ENCODE measurements around the gene DLG2.

Gene DLG2

DNA sequence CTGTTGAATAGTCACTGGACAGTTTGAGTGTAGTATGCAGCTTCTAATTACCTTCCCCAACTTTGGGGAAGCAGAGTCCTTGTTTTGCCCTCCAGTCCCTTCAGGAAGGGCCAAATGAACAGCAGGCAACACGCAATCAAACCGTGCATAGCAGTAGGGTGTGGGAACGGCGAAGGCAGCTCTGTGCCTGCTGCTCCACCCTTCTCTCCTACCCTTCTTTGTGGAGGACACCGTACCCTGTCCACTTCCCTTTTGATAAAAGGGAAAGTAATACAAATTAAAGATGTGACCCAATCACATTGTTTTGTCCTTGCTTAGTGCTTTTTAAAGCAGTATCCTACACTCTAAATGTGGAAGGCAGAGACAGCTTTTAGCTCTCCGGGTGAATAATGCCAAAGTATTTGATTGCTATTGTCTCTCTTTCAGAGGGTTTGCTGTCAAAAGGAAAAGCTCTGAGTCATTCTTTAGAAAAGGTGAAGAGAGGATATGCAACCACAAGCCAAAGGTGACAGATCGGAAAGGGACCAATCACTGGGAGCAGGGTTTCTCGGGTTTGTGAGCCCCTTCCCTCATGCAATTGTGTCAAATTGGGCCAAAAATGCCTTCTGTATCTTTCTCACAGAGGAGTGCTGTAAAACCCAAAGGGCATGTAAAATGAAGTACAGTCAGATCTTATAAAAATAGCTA, 1933.7 kb downstream of the DLG2 start:
- no peak overlapping the region for H3K27ac ChIP-seq
- TF ChIP-seq, protein P1, sequence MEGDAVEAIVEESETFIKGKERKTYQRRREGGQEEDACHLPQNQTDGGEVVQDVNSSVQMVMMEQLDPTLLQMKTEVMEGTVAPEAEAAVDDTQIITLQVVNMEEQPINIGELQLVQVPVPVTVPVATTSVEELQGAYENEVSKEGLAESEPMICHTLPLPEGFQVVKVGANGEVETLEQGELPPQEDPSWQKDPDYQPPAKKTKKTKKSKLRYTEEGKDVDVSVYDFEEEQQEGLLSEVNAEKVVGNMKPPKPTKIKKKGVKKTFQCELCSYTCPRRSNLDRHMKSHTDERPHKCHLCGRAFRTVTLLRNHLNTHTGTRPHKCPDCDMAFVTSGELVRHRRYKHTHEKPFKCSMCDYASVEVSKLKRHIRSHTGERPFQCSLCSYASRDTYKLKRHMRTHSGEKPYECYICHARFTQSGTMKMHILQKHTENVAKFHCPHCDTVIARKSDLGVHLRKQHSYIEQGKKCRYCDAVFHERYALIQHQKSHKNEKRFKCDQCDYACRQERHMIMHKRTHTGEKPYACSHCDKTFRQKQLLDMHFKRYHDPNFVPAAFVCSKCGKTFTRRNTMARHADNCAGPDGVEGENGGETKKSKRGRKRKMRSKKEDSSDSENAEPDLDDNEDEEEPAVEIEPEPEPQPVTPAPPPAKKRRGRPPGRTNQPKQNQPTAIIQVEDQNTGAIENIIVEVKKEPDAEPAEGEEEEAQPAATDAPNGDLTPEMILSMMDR (IDR thresholded peaks at IDR 0.05) = no peak
- H3K36me3 ChIP-seq = no peaks in the 10 kb centered on the region
- no peaks in the 10 kb centered on the region for H3K9me3 ChIP-seq
- H3K4me1 ChIP-seq (ENCODE audit: control insufficient read depth in 1 of 2, insufficient read depth in 1 of 2, low read depth in 1 of 2, low read length in 1 of 2) = no peaks in the 10 kb centered on the region
- no peaks in the 10 kb centered on the region for H3K27me3 ChIP-seq
- H3K4me3 ChIP-seq (ENCODE audit: low read depth in 1 of 2, low read length in 1 of 2) = no peak overlapping the region

DNA sequence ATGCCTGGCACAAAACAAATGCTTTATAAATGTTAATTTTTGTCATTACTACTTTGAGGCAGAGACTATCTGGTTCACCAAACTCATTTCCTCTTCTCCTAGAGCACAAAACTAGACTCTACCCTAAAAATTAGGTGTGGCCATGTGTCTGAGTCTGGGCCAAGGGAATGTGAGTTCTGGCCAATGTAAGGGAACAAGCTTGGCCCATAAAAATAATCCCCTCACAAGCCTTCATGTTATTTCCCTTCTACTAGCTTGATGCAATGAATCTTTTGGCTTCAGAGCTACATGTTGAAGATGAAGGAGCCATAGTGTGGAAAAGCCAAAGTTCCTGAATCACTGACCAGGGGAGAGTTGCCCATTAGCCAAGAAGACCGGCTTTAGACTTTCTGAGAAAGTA, 1934.5 kb downstream of the DLG2 start:
- TF ChIP-seq, protein P1 (IDR thresholded peaks at IDR 0.05) = no peak
- Histone ChIP-seq H3K4me1 (ENCODE audit: control insufficient read depth in 1 of 2, insufficient read depth in 1 of 2, low read depth in 1 of 2, low read length in 1 of 2) (no peaks in the 10 kb centered on the region), H3K9me3 (no peaks in the 10 kb centered on the region), H3K27me3 (no peaks in the 10 kb centered on the region), H3K4me3 (ENCODE audit: low read depth in 1 of 2, low read length in 1 of 2) (no peak overlapping the region), H3K36me3 (no peaks in the 10 kb centered on the region), H3K27ac (no peak overlapping the region)

DNA sequence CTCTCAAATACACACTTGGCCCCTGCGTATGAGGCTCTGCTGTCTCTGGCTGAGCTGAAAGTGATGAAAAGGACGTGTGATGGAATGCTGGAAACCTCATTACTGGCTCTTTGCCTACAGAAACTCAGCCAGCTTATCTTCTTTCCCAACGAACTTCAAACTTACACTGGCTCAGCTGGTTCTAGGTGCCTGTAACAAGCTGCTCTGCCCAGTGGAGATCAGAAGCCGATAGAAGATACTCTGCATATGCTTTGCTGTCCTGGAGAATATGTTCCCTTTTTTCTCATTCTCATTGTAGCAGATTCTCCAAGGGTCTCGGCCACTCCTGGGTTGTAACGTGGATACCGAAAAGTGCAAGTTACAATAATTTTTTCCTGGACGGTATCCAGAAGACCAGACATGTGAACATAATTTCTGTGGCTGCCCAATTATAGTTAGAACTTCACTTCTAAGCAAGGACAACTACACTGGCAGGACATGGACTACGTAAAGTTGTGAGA, 1935.6 kb downstream of the DLG2 start:
- Histone ChIP-seq H3K27ac (no peak overlapping the region), H3K27me3 (no peaks in the 10 kb centered on the region), H3K4me3 (ENCODE audit: low read depth in 1 of 2, low read length in 1 of 2) (no peak overlapping the region), H3K4me1 (ENCODE audit: control insufficient read depth in 1 of 2, insufficient read depth in 1 of 2, low read depth in 1 of 2, low read length in 1 of 2) (no peaks in the 10 kb centered on the region), H3K9me3 (no peaks in the 10 kb centered on the region), H3K36me3 (no peaks in the 10 kb centered on the region)
- TF ChIP-seq, protein P1 (IDR thresholded peaks at IDR 0.05) = no peak

DNA sequence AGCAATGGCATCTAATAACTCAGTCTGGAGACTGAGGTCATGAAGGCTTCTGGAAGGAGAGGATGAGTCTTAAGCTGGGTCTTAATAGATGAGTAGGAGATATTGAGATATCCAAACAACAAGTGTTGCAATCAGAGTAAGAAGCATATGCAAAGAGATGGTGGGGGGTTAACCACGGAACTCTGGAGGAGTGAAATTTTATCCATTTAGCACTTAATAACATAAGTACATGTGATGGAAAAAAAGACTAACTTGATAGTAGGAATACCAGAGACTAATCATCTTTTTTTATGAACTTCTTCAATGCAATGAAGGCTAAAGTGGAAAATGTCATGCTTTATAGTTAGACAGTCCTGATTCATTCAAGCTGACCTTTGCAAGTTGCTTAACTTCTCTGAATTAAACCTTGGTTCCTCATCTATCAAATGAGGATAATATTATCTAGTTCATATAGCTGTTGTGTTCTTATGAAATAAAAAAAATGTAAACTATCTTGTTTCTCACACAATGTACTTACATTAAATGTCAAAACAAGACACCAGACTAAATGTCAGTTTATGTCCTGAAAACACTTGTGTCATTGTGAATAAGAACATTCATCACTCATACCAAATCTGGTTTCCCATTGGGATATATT, 1937.9 kb downstream of the DLG2 start:
- Histone ChIP-seq H3K27me3 (no peaks in the 10 kb centered on the region), H3K27ac (no peak overlapping the region), H3K4me1 (ENCODE audit: control insufficient read depth in 1 of 2, insufficient read depth in 1 of 2, low read depth in 1 of 2, low read length in 1 of 2) (no peaks in the 10 kb centered on the region), H3K36me3 (no peaks in the 10 kb centered on the region), H3K4me3 (ENCODE audit: low read depth in 1 of 2, low read length in 1 of 2) (no peak overlapping the region), H3K9me3 (no peaks in the 10 kb centered on the region)
- TF ChIP-seq, protein P1 (IDR thresholded peaks at IDR 0.05) = no peak

DNA sequence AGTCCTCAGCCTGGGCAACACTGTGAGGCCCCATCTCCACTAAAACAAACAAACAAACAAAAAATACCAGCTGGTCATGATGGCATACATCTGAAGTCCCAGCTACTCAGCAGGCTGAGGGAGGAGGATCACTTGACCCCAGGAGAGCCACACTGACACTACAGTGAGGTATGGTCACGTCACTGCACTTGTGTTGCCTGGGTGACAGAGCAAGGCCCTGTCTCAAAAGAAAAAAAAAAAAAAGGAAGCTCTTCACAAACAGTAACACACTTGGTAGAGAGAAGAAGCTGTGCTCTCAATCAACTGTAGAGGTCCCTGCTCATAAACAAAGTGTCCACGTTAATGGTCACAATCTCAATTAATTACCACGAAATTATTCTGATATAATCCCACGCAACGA, 1939.4 kb downstream of the DLG2 start:
- H3K27ac ChIP-seq = no peak overlapping the region
- no peaks in the 10 kb centered on the region for H3K36me3 ChIP-seq
- no peak overlapping the region for H3K4me3 ChIP-seq (ENCODE audit: low read depth in 1 of 2, low read length in 1 of 2)
- H3K9me3 ChIP-seq = no peaks in the 10 kb centered on the region
- H3K4me1 ChIP-seq (ENCODE audit: control insufficient read depth in 1 of 2, insufficient read depth in 1 of 2, low read depth in 1 of 2, low read length in 1 of 2) = no peaks in the 10 kb centered on the region
- TF ChIP-seq, protein P1 (IDR thresholded peaks at IDR 0.05) = no peak
- H3K27me3 ChIP-seq = no peaks in the 10 kb centered on the region

Data from neutrophil (primary cell).